ENCODE results near the gene DPYD.

GRCh38 chr1:97482022-97482421 lies 438.8 kb downstream of the DPYD start:
- TF ChIP-seq CTCF (IDR thresholded peaks at IDR 0.05) (no peak), SP1 (CRISPR knock-in tag; conservative IDR thresholded peaks at IDR 0.05) (no peak), MAX (CRISPR knock-in tag; IDR thresholded peaks at IDR 0.05) (no peak), RELA (CRISPR knock-in tag; IDR thresholded peaks at IDR 0.05; ENCODE audit: borderline replicate concordance) (no peak), FOXJ3 (CRISPR knock-in tag; IDR thresholded peaks at IDR 0.05; ENCODE audit: borderline replicate concordance) (no peak), ATF1 (CRISPR knock-in tag; IDR thresholded peaks at IDR 0.05) (no peak), IRF1 (CRISPR knock-in tag; IDR thresholded peaks at IDR 0.05) (no peak), ETV6 (CRISPR knock-in tag; IDR thresholded peaks at IDR 0.05) (no peak), ZNF121 (CRISPR knock-in tag; IDR thresholded peaks at IDR 0.05) (no peak), SMAD3 (CRISPR knock-in tag; IDR thresholded peaks at IDR 0.05; ENCODE audit: borderline replicate concordance) (no peak), HMGXB4 (CRISPR knock-in tag; IDR thresholded peaks at IDR 0.05) (no peak), NR1H2 (CRISPR knock-in tag; IDR thresholded peaks at IDR 0.05) (no peak), ZNF263 (CRISPR knock-in tag; IDR thresholded peaks at IDR 0.05; ENCODE audit: low read depth) (no peak), CDX4 (CRISPR knock-in tag; IDR thresholded peaks at IDR 0.05; ENCODE audit: borderline replicate concordance) (no peak)

Measured in WTC11 (cell line).